Kidney epithelial cell (primary cell): Measurements from ENCODE around the gene PTMS. TPM values are rescaled to one million over a fixed set of nuclear protein-coding genes. Genes with fewer than 3 reads are reported as not detected.

Source experiments
- DNase-seq: peaks from one replicate; pipeline ENCODE4 v3.0.0-alpha.2; 2010; ENCODE audit warnings: low read depth
- H3K27me3 ChIP-seq: 2 replicates; pipeline ENCODE4 v1.6.0; 2011; ENCODE audit warnings: low read length; ENCODE audit not compliant: control insufficient read depth, insufficient read depth
- H3K36me3 ChIP-seq: 2 replicates; pipeline ENCODE4 v1.5.1; 2011; ENCODE audit warnings: low read length; ENCODE audit not compliant: control insufficient read depth, insufficient read depth
- H3K4me3 ChIP-seq: 2 replicates; pipeline ENCODE4 v1.5.1; 2011; ENCODE audit warnings: low read depth, mild to moderate bottlenecking, control low read depth, low read length
- CTCF ChIP-seq: IDR thresholded peaks from 2 replicates; pipeline ENCODE4 v1.5.1; 2011; ENCODE audit warnings: mild to moderate bottlenecking, moderate library complexity, low read length, control low read depth, inconsistent platforms; ENCODE audit not compliant: insufficient read depth, poor library complexity, severe bottlenecking
- total RNA-seq: library from RNA; depleted of rRNA; stranded (reverse); fragments of >200 nt; gene quantifications from 2 replicates; pipeline ENCODE4 v1.2.3, GENCODE V29; 2015

The PTMS gene
- total RNA-seq, 1 donor from 2014 or later: 193 TPM

GRCh38 chr12:6771509-6772330 is 5.6 kb downstream of the PTMS start:
- Histone ChIP-seq H3K27me3 (peaks cover 20% of the 10 kb centered on the region), H3K4me3 (no peak overlapping the region), H3K36me3 (peaks cover 2% of the 10 kb centered on the region)
- no peak for DNase-seq
- no peak for TF ChIP-seq CTCF

- no peak within 1 kb of the TSS for H3K4me3 ChIP-seq
- no peak for DNase-seq
- TF ChIP-seq CTCF: no peak
- H3K27me3 ChIP-seq: peaks cover 20% of the 10 kb centered on the region
- peaks cover 2% of the 10 kb centered on the region for H3K36me3 ChIP-seq
Measured at GRCh38 chr12:6772331-6772695, 6.2 kb downstream of the PTMS start, which contains the start of gene LAG3. Gene LAG3 (plus strand): TSS chr12:6772520. CDS start chr12:6772853, 333 bp downstream.

GRCh38 chr12:6772726-6773589 is 6.8 kb downstream of the PTMS start:
- no peak for TF ChIP-seq CTCF
- no peak for DNase-seq
- no peak overlapping the region for H3K4me3 ChIP-seq
- H3K27me3 ChIP-seq: peaks cover 22% of the 10 kb centered on the region
- H3K36me3 ChIP-seq: peaks cover 2% of the 10 kb centered on the region

GRCh38 chr12:6773590-6774351 is 7.6 kb downstream of the PTMS start:
- Histone ChIP-seq H3K4me3 (no peak overlapping the region), H3K27me3 (peaks cover 25% of the 10 kb centered on the region), H3K36me3 (peaks cover 2% of the 10 kb centered on the region)
- TF ChIP-seq CTCF: no peak
- DNase-seq: no peak

- H3K4me3 ChIP-seq: no peak overlapping the region
- TF ChIP-seq CTCF: no peak
- DNase-seq: no peak
Measured at GRCh38 chr12:6774499-6775062, 8.4 kb downstream of the PTMS start.

More at GRCh38 chr12:6774499-6775062, 8.4 kb downstream of the PTMS start:
- H3K27me3 ChIP-seq: peaks cover 25% of the 10 kb centered on the region
- H3K36me3 ChIP-seq: peaks cover under 1% of the 10 kb centered on the region
